Neutrophil (primary cell): Measurements from ENCODE around the gene DHX32.

ENCODE experiments used
- H3K27ac ChIP-seq: fragments of 200-600 bp; sonication (generic); 2 replicates; pipeline ENCODE4 v1.5.1; 2016; ENCODE audit warnings: mild to moderate bottlenecking, moderate library complexity
- H3K27me3 ChIP-seq: fragments of 200-600 bp; sonication (generic); 2 replicates; pipeline ENCODE4 v1.6.0; 2016; ENCODE audit warnings: mild to moderate bottlenecking
- H3K36me3 ChIP-seq: fragments of 200-600 bp; sonication (generic); 2 replicates; pipeline ENCODE4 v1.5.1; 2017
- H3K4me1 ChIP-seq, 2 experiments: fragments of 200-600 bp in 1 of 2; sonication (generic) in 1 of 2; 1 replicate in 1 of 2; 2 replicates in 1 of 2; pipeline versions ENCODE4 v1.5.1 to v1.6.1; 2013 to 2016; ENCODE audit warnings: low read depth in 1 of 2, low read length in 1 of 2, mild to moderate bottlenecking in 1 of 2, moderate library complexity in 1 of 2; ENCODE audit not compliant: control insufficient read depth in 1 of 2, insufficient read depth in 1 of 2
- H3K4me3 ChIP-seq, 2 experiments: fragments of 200-600 bp in 1 of 2; sonication (generic) in 1 of 2; 1 replicate in 1 of 2; 2 replicates in 1 of 2; pipeline ENCODE4 v1.5.1; 2013 to 2016; ENCODE audit warnings: low read depth in 1 of 2, low read length in 1 of 2, mild to moderate bottlenecking in 1 of 2, moderate library complexity in 1 of 2
- H3K9me3 ChIP-seq: fragments of 200-600 bp; sonication (generic); 2 replicates; pipeline ENCODE4 v1.5.1; 2016
- TF ChIP-seq, protein P1 (sequence below): fragments of 200-600 bp; sonication (generic); IDR thresholded peaks from 2 replicates; pipeline ENCODE4 v1.5.1; 2016; ENCODE audit warnings: antibody characterized with exemption

The DHX32 gene

DNA sequence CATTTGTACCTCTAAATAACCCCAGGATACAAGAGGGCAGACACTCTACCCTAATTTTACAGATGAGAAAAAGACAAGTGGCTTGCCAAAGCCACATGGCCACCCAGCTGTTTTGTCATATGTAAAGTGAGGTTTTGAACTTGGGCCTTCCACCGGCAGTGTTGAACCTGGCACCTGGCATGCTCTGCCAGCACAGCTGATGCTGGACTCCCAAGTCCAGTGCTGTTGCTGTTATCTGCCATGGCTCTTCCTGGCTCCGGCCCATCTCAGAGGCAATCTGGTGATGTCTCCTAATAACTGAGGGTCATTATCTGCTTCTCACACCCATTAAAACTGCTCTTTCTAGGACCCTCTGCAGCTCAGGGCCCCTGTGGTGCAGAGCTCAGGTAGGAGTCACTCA lies 32.7 kb downstream of the DHX32 start:
- H3K4me3 ChIP-seq = no peak overlapping the region
- H3K9me3 ChIP-seq = no peaks in the 10 kb centered on the region
- H3K36me3 ChIP-seq = peaks cover 31% of the 10 kb centered on the region
- no peaks in the 10 kb centered on the region for H3K4me1 ChIP-seq
- TF ChIP-seq, protein P1, sequence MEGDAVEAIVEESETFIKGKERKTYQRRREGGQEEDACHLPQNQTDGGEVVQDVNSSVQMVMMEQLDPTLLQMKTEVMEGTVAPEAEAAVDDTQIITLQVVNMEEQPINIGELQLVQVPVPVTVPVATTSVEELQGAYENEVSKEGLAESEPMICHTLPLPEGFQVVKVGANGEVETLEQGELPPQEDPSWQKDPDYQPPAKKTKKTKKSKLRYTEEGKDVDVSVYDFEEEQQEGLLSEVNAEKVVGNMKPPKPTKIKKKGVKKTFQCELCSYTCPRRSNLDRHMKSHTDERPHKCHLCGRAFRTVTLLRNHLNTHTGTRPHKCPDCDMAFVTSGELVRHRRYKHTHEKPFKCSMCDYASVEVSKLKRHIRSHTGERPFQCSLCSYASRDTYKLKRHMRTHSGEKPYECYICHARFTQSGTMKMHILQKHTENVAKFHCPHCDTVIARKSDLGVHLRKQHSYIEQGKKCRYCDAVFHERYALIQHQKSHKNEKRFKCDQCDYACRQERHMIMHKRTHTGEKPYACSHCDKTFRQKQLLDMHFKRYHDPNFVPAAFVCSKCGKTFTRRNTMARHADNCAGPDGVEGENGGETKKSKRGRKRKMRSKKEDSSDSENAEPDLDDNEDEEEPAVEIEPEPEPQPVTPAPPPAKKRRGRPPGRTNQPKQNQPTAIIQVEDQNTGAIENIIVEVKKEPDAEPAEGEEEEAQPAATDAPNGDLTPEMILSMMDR = no peak
- no peak overlapping the region for H3K27ac ChIP-seq
- no peaks in the 10 kb centered on the region for H3K27me3 ChIP-seq

DNA sequence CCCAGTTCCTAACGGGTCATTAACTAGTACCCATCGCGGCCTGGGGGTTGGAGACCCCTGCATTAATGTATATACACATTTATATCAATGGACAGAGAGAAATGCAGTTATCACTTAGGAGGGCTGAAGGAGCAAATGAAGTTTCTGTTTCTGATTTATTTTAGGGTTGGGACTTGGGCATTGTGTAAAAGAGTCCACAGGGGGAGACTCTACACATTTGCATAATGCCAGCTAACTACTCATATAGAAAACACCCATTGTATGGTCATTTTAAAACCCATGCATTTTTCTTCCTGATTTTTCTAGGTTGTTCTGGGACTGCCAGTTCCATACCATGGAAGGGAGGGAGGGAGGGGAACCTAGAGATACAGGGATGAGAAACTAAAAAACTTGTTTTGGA lies 34.2 kb downstream of the DHX32 start:
- Histone ChIP-seq H3K27me3 (no peaks in the 10 kb centered on the region), H3K27ac (no peak overlapping the region), H3K4me3 (no peak overlapping the region), H3K36me3 (peaks cover 25% of the 10 kb centered on the region), H3K4me1 (no peaks in the 10 kb centered on the region), H3K9me3 (no peaks in the 10 kb centered on the region)
- TF ChIP-seq, protein P1 = no peak

DNA sequence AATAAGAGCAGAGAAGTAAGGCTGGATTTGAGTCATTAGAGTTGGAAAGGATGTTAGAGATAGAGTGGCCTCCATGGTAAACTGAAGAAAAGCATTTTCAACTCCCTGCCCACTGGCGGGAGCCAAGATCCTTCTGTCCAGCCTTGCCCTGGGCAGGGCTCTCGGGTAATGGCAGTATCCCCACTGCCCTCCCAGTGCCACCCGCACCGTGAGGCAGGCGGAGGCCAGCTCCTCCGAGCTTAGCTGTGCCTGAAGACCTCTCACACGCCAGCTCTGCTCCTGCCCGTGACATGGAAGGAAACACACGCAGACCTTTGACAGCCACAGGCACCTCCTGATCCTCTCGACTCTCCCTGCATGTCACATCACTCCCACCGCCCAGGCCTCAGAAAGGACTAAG lies 35.5 kb downstream of the DHX32 start:
- Histone ChIP-seq H3K4me1 (no peaks in the 10 kb centered on the region), H3K4me3 (no peak overlapping the region), H3K27ac (no peak overlapping the region), H3K36me3 (peaks cover 26% of the 10 kb centered on the region), H3K27me3 (no peaks in the 10 kb centered on the region), H3K9me3 (no peaks in the 10 kb centered on the region)
- TF ChIP-seq, protein P1 = no peak

DNA sequence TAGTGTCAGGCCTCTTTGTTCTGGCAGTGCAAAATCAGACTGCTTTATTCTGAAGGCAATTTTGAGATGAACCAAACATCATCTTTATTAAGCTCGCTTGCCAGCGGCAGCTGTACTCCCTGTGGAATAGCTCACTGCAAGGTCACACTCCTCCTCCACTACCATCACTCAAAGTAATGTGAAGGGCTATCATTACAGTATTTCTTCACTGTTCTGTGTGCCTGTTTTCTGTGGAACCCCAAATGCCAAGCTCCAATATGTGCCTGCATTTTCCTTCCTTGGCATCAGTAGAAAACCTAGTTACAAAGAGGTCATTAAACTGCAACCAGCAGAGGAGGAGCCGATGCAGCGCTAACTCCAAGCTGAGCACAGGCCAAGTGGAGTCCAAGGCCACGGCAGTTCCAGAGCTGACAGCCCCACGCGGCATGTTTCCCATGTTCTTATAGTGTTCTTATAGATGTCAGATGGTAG lies 36.3 kb downstream of the DHX32 start:
- no peaks in the 10 kb centered on the region for H3K9me3 ChIP-seq
- peaks cover 34% of the 10 kb centered on the region for H3K36me3 ChIP-seq
- no peak overlapping the region for H3K27ac ChIP-seq
- no peak overlapping the region for H3K4me3 ChIP-seq
- TF ChIP-seq, protein P1 = no peak
- H3K27me3 ChIP-seq = no peaks in the 10 kb centered on the region
- H3K4me1 ChIP-seq = no peaks in the 10 kb centered on the region

DNA sequence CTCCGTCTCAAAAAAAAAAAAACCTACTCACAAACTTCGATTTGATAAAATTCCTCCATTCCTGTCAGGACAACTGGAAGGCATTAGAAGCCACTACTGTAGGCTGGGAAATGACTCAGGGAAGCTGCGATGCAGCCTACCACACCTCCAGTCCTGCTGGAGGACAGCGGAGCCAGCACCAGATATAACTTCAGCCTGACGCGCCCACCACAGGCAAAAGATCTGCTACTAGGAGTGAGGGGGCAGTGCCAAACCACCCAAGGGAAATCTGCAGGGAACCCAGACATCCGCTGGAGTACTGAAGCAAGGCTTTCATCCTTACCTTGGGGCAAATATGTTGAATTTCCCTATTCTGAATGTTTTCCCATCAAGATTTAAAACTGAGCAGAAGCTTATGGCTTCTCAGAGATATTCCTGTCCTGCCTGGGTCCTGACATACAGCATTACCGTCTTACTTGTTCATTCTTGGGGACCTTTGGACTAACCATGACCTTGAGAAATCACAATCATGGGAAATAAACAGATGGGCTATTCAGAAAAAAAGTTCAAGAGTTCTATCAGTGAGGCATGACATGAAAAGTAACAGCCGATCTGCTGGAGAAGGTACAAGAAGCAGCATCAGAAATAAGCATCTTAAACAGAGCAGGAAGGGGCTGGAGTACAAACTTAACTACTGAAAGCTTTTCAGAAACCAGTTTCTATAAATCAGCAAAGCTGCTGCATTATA lies 37.3 kb downstream of the DHX32 start:
- Histone ChIP-seq H3K4me3 (no peak overlapping the region), H3K36me3 (peaks cover 44% of the 10 kb centered on the region), H3K27me3 (no peaks in the 10 kb centered on the region)

More for the DNA sequence above, 37.3 kb downstream of the DHX32 start:
- TF ChIP-seq, protein P1 = no peak
- Histone ChIP-seq H3K9me3 (no peaks in the 10 kb centered on the region), H3K27ac (no peak overlapping the region), H3K4me1 (no peaks in the 10 kb centered on the region)
